HepG2 (cell line): Measurements from ENCODE around the gene JMJD6. TPM values are rescaled to one million over a fixed set of nuclear protein-coding genes. Genes with fewer than 3 reads are reported as not detected.
A peak's percentile ranks its signal among the peaks of the same experiment; 100 is the strongest.

Source experiments
- CBX5 ChIP-seq: sonication (generic); formaldehyde crosslinking; IDR thresholded peaks from 2 replicates; pipeline ENCODE4 v1.4.0; 2020; ENCODE audit warnings: missing genetic modification reagents, borderline replicate concordance
- FOXA1 ChIP-seq, 2 experiments: fragments of 450-650 bp in 1 of 2; sonication (generic) in 1 of 2; formaldehyde crosslinking in 1 of 2; IDR thresholded peaks; 2 replicates each; pipeline versions ENCODE4 v1.4.0 to v1.6.1; 2016 to 2020; ENCODE audit warnings: missing genetic modification reagents in 1 of 2
- GTF2F1 ChIP-seq: fragments of 150-350 bp; IDR thresholded peaks from 2 replicates; pipeline ENCODE4 v1.6.1; 2014; ENCODE audit warnings: low read length
- HHEX ChIP-seq: IDR thresholded peaks from 2 replicates; pipeline ENCODE4 v1.6.1; 2016; ENCODE audit warnings: control low read depth
- HNF4A ChIP-seq: sonication (generic); formaldehyde crosslinking; IDR thresholded peaks from 2 replicates; pipeline ENCODE4 v1.4.0; 2020; ENCODE audit warnings: missing genetic modification reagents
- HOXA5 ChIP-seq: sonication (generic); formaldehyde crosslinking; IDR thresholded peaks from 2 replicates; pipeline ENCODE4 v1.4.0; 2020; ENCODE audit warnings: missing genetic modification reagents
- KLF11 ChIP-seq: IDR thresholded peaks from 2 replicates; pipeline ENCODE4 v1.6.1; 2016; ENCODE audit warnings: missing compliant biosample characterization
- MAF1 ChIP-seq: sonication (generic); formaldehyde crosslinking; IDR thresholded peaks from 2 replicates; pipeline ENCODE4 v1.5.0; 2020; ENCODE audit warnings: missing genetic modification reagents, borderline replicate concordance
- MEF2D ChIP-seq: sonication (generic); formaldehyde crosslinking; IDR thresholded peaks from 2 replicates; pipeline ENCODE4 v1.5.1; 2020; ENCODE audit warnings: mild to moderate bottlenecking, missing genetic modification reagents
- NCOR1 ChIP-seq: fragments of 200-600 bp; sonication (generic); IDR thresholded peaks from 2 replicates; pipeline ENCODE4 v1.7.0; 2017; ENCODE audit warnings: antibody characterized with exemption, low read length, borderline replicate concordance
- PCBP1 ChIP-seq: fragments of 200-400 bp; formaldehyde crosslinking; IDR thresholded peaks from 2 replicates; pipeline ENCODE4 v1.6.1; 2017; ENCODE audit warnings: mild to moderate bottlenecking, low read depth, low read length, borderline replicate concordance
- POLR2AphosphoS5 ChIP-seq: IDR thresholded peaks from 2 replicates; pipeline ENCODE4 v1.6.1; 2012; ENCODE audit warnings: low read depth, low read length
- PRPF4 ChIP-seq: fragments of 200-400 bp; formaldehyde crosslinking; IDR thresholded peaks from 2 replicates; pipeline ENCODE4 v1.6.1; 2016; ENCODE audit warnings: low read length, low read depth; ENCODE audit not compliant: poor library complexity, severe bottlenecking
- RBM22 ChIP-seq: fragments of 200-400 bp; formaldehyde crosslinking; optimal IDR thresholded peaks from 2 replicates; pipeline ENCODE3; 2017; ENCODE audit warnings: mild to moderate bottlenecking, low read length, moderate library complexity
- SOX6 ChIP-seq, 2 experiments: fragments of 450-650 bp in 1 of 2; sonication (generic) in 1 of 2; formaldehyde crosslinking in 1 of 2; IDR thresholded peaks; 2 replicates each; pipeline versions ENCODE4 v1.4.0 to v1.6.1; 2017 to 2020; ENCODE audit warnings: antibody characterized with exemption in 1 of 2, mild to moderate bottlenecking in 1 of 2, missing genetic modification reagents in 1 of 2
- ZBTB38 ChIP-seq: sonication (generic); formaldehyde crosslinking; IDR thresholded peaks from 2 replicates; pipeline ENCODE4 v1.5.1; 2020; ENCODE audit warnings: mild to moderate bottlenecking, missing genetic modification reagents
- ZFP90 ChIP-seq: sonication (generic); formaldehyde crosslinking; IDR thresholded peaks from 2 replicates; pipeline ENCODE4 v1.8.0; 2022; ENCODE audit warnings: missing genetic modification reagents, mild to moderate bottlenecking, inconsistent platforms, borderline replicate concordance
- ZFY ChIP-seq: sonication (generic); formaldehyde crosslinking; IDR thresholded peaks from 2 replicates; pipeline ENCODE4 v1.4.0; 2020; ENCODE audit warnings: missing genetic modification reagents
- ZNF124 ChIP-seq: sonication (generic); formaldehyde crosslinking; IDR thresholded peaks from 2 replicates; pipeline ENCODE4 v1.4.0; 2020; ENCODE audit warnings: missing genetic modification reagents
- ZNF143 ChIP-seq: sonication (generic); formaldehyde crosslinking; IDR thresholded peaks from 2 replicates; pipeline ENCODE4 v1.4.0; 2020; ENCODE audit warnings: missing genetic modification reagents
- ZNF3 ChIP-seq: IDR thresholded peaks from 2 replicates; pipeline ENCODE4 v1.7.0; 2017; ENCODE audit warnings: inconsistent platforms
- ZNF451 ChIP-seq: sonication (generic); formaldehyde crosslinking; IDR thresholded peaks from 2 replicates; pipeline ENCODE4 v1.5.0; 2020; ENCODE audit warnings: mild to moderate bottlenecking, missing genetic modification reagents
- polyA plus RNA-seq, 8 experiments: library from polyadenylated mRNA; depleted of rRNA in 3 of 8; stranded (reverse) in 7 of 8; unstranded in 1 of 8; fragments of >200 nt; fragmentation: Illumina TruSeq in 4 of 8; extraction: Trizol in 4 of 8; gene quantifications; 2 replicates each; pipeline versions ENCODE4 v1.2.1 to v1.2.3, GENCODE V29; 2011 to 2016; ENCODE audit warnings: low read depth in 4 of 8, missing spikeins in 1 of 8, mixed read lengths in 1 of 8; ENCODE audit not compliant: insufficient read depth in 1 of 8
- total RNA-seq, 5 experiments: library from RNA; depleted of rRNA; stranded (reverse); fragments of >200 nt; fragmentation: Illumina TruSeq; extraction: Trizol; gene quantifications; 2 replicates each; pipeline ENCODE4 v1.2.3, GENCODE V29; 2016; ENCODE audit warnings: low read depth in 1 of 5
- TF ChIP-seq, protein P1 (sequence below): sonication (generic); formaldehyde crosslinking; IDR thresholded peaks from 2 replicates; pipeline ENCODE4 v1.4.0; 2020; ENCODE audit warnings: missing genetic modification reagents
- TF ChIP-seq, protein P2 (sequence below): sonication (generic); formaldehyde crosslinking; IDR thresholded peaks from 2 replicates; pipeline ENCODE4 v1.5.0; 2020; ENCODE audit warnings: mild to moderate bottlenecking, missing genetic modification reagents
- TF ChIP-seq, protein P3 (sequence below): sonication (generic); formaldehyde crosslinking; IDR thresholded peaks from 2 replicates; pipeline ENCODE4 v1.5.1; 2020; ENCODE audit warnings: missing genetic modification reagents, mild to moderate bottlenecking, borderline replicate concordance

JMJD6 gene
- total and polyA plus RNA-seq, 2 of the 13 experiments (the other 11 are each of a cell fraction or from before 2014, with no cell fraction given) = 33.6 to 41.0 TPM

DNA sequence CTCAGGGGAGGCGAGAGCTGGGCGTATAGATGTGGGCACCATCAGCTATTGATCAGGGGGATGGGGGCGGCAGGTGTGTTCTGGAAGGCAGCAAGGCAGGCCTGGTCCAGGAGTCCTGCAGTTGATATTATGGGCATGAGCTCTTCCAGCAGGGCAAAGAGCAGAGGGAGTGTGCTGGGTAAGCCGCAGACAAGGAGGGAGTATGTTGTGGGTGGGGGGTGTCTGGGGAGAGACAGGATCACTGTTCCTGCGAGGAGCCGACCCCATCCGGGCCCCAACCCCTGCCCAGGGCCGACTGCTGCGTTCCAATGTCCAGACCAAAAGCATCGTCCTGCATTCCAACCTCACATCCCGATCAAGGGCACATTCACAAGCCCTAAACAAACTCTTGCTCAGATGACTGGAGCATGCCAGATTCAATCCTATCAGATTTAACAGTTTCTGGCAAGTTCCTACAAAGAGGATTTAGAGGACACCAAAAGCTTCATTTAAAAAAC lies 24.9 kb downstream of the JMJD6 start (continued):
- TF ChIP-seq ZNF451 (no peak), RBM22 (no peak), NCOR1 (0 out of 2 replicates have a peak, but pooled peaks have one; percentile 26), MEF2D (CRISPR knock-in tag) (no peak), MAF1 (CRISPR knock-in tag) (no peak), HHEX (CRISPR knock-in tag) (no peak), ZFP90 (CRISPR knock-in tag) (no peak), PCBP1 (no peak), POLR2AphosphoS5 (peak; percentile 28; the same call in 1 of the 2 replicates), HOXA5 (no peak; the same call in 1 of the 2 replicates), ZNF3 (CRISPR knock-in tag) (no peak), KLF11 (CRISPR knock-in tag) (0 out of 2 replicates have a peak, but pooled peaks have one; percentile 58), SOX6 (IDR thresholded peaks at IDR 0.05) (no peak), SOX6 (CRISPR knock-in tag; IDR thresholded peaks at IDR 0.05) (peak; percentile 5; the same call in 1 of the 2 replicates), HNF4A (CRISPR knock-in tag) (peak; percentile 75), PRPF4 (no peak), ZNF124 (CRISPR knock-in tag) (0 out of 2 replicates have a peak, but pooled peaks have one; percentile 46), CBX5 (CRISPR knock-in tag) (no peak), ZBTB38 (CRISPR knock-in tag) (peak; percentile 34; the same call in 1 of the 2 replicates), ZNF143 (CRISPR knock-in tag) (peak; percentile 26; the same call in 1 of the 2 replicates), ZFY (peak; percentile 8; the same call in 1 of the 2 replicates), GTF2F1 (no peak), FOXA1 (IDR thresholded peaks at IDR 0.05) (no peak), FOXA1 (CRISPR knock-in tag; IDR thresholded peaks at IDR 0.05) (peak; percentile 5; the same call in 1 of the 2 replicates)
- TF ChIP-seq, protein P1, sequence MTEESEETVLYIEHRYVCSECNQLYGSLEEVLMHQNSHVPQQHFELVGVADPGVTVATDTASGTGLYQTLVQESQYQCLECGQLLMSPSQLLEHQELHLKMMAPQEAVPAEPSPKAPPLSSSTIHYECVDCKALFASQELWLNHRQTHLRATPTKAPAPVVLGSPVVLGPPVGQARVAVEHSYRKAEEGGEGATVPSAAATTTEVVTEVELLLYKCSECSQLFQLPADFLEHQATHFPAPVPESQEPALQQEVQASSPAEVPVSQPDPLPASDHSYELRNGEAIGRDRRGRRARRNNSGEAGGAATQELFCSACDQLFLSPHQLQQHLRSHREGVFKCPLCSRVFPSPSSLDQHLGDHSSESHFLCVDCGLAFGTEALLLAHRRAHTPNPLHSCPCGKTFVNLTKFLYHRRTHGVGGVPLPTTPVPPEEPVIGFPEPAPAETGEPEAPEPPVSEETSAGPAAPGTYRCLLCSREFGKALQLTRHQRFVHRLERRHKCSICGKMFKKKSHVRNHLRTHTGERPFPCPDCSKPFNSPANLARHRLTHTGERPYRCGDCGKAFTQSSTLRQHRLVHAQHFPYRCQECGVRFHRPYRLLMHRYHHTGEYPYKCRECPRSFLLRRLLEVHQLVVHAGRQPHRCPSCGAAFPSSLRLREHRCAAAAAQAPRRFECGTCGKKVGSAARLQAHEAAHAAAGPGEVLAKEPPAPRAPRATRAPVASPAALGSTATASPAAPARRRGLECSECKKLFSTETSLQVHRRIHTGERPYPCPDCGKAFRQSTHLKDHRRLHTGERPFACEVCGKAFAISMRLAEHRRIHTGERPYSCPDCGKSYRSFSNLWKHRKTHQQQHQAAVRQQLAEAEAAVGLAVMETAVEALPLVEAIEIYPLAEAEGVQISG (CRISPR knock-in tag) = no peak
- TF ChIP-seq, protein P2, sequence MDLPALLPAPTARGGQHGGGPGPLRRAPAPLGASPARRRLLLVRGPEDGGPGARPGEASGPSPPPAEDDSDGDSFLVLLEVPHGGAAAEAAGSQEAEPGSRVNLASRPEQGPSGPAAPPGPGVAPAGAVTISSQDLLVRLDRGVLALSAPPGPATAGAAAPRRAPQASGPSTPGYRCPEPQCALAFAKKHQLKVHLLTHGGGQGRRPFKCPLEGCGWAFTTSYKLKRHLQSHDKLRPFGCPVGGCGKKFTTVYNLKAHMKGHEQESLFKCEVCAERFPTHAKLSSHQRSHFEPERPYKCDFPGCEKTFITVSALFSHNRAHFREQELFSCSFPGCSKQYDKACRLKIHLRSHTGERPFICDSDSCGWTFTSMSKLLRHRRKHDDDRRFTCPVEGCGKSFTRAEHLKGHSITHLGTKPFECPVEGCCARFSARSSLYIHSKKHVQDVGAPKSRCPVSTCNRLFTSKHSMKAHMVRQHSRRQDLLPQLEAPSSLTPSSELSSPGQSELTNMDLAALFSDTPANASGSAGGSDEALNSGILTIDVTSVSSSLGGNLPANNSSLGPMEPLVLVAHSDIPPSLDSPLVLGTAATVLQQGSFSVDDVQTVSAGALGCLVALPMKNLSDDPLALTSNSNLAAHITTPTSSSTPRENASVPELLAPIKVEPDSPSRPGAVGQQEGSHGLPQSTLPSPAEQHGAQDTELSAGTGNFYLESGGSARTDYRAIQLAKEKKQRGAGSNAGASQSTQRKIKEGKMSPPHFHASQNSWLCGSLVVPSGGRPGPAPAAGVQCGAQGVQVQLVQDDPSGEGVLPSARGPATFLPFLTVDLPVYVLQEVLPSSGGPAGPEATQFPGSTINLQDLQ (CRISPR knock-in tag) = no peak
- TF ChIP-seq, protein P3, sequence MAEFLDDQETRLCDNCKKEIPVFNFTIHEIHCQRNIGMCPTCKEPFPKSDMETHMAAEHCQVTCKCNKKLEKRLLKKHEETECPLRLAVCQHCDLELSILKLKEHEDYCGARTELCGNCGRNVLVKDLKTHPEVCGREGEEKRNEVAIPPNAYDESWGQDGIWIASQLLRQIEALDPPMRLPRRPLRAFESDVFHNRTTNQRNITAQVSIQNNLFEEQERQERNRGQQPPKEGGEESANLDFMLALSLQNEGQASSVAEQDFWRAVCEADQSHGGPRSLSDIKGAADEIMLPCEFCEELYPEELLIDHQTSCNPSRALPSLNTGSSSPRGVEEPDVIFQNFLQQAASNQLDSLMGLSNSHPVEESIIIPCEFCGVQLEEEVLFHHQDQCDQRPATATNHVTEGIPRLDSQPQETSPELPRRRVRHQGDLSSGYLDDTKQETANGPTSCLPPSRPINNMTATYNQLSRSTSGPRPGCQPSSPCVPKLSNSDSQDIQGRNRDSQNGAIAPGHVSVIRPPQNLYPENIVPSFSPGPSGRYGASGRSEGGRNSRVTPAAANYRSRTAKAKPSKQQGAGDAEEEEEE = 0 out of 2 replicates have a peak, but pooled peaks have one; percentile 1
